NCI-H2196 treated with DMSO at 0.1 percent for 48 hours (cell line): ENCODE data around the gene HUS1.
"Not testable (repeated sequence)": the region's sequence is repeated elsewhere in the genome, so short reads cannot be mapped to it uniquely, and the experiment has no call there.

ENCODE experiments used
- DNase-seq: peaks from one replicate; lab custom pipeline; 2025; ENCODE audit not compliant: unreplicated experiment; lab: John Stamatoyannopoulos, UW

Gene HUS1

DNA sequence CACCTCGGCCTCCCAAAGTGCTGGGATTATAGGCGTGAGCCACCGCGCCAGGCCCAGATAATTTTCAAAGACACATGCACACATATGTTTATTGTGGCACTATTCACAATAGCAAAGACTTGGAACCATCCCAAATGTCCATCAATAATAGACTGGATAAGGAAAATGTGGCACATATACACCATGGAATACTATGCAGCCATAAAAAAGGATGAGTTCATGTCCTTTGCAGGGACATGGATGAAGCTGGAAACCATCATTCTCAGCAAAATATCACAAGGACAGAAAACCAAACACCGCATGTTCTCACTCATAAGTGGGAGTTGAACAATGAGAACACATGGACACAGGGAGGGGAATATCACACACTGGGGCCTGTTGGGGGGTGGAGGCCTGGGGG, 1.2 kb upstream of the HUS1 start:
- DNase-seq, result not testable (repeated sequence)

DNA sequence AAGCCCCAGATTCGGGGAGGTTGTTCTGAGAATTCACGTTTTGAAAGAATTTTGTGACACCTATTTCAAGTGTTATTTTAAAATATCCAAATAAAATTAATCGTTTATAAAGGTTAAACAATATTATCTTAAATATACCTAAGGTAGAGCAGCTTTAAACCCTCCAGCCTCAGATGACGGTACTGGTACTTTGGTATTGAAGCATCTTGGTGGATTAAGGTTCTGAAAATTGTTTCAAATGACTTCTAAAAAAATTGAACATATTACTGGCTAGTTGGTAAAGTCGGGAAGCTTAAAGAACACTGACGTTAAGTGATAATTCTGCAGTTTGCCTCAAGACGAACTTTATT, 392 bp upstream of the HUS1 start:
- no peak for DNase-seq

DNA sequence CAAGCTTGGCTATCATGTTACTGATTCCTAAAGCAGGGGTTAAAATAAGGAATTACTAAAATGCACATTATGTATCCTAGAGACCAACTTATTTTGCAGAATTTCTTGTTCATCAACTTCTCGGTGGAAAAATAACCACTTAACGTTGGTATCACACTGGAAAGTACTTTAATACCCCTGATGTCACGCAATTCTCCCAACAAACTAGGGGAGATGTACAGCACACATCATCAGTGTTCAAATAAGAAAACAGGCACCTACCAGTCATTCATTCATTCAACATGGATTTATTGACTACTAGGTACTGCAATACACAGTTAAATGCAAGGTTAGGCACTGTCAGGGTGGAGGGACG, 648 bp downstream of the HUS1 start:
- no peak for DNase-seq

DNA sequence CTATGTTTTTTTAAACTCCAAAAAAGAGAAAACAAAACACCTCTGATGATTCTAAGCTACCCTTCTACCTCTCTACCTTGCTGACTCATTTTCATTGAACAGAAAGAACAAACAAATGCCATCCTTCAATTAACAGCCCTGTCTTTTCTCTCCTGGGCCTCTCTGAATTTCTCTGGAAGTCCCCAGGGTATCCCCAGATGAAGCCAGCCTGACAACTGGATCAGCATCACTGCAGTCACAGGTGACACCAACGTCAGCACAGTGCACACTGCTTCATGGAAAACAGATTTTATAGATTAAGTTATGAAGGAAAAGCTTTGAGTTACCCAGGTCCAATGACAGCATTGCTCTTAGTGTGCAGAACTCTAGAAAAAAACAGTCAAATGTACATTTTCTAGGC, 5.7 kb downstream of the HUS1 start:
- no peak for DNase-seq

DNA sequence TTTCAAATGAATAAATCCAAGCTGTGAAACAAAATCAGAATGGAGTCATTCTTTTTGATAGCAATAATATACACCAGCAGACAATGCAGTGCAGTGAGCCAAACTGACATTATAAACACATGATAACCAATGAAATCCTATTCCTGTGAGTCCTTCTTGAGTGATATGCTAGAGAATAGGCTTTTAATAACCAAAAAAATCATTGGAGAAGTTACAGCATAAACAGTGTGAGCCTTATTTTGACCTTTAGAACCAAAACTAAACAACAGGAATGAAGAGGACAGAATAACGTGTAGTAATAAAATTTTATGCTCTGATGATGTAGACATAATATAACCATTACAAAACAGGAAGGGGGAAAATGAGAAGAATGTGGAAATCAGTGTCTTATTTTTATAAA, 8.7 kb downstream of the HUS1 start:
- DNase-seq, result no peak

DNA sequence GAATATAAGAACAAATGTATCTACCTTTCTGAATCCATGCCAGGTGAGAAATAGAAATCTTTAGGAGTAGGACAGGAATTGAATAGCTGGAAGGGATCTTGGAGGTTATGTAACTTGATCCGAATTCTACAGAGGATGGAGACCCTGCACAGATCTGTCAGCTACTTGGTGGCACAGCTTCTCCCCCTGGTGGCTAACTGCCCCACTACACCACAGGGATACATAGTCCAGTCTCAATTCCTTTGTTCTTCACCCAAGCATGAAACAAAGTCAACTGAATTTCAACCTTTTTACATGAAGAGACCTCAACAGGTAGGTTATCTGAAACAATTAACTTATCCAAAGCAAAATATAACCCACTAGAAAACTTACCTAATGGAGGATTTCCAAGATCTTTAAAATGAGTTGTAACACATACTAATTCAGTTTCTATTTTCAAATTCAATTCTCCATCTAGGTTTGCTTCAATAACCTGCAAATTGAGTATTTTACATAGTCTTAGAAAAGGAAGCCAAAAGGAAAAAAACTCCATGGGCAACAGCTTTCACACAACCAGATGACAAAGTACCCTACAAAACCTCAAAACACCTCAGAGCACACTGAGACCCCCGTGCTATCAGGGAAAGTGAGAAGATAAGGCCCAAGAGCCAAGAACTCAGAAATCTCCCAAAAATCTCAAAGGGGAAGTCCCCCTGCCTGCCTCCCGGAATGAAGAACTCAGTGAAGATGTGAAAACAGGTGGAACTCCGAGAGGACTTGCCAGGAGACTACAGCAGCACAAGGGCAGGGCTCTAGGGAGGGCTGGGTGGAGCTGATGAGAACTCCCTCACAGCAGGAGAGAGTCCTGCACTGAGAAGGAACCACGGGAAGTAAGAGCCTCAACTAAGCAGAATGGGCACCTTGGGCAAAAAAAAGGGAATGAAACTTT, 10.3 kb downstream of the HUS1 start:
- peak; percentile 5 for DNase-seq

DNA sequence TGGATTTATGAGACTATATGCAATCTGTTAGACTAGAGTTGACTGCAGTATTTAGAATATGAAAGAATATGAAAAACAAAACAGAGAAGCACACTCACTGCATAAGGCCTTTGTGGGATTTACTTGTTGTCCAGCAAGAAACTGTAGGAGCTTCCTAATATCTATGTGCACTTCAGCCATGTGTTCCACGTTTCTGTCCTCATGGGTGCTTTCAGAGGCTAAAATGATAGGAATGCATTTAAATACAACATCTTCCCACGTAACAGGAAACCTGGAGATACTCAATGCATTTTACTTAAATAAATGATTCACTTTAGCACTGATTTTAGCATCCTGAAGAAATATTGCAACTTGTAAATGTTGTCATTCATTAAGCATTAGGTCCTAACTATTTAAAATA, 11.7 kb downstream of the HUS1 start:
- no peak for DNase-seq

DNA sequence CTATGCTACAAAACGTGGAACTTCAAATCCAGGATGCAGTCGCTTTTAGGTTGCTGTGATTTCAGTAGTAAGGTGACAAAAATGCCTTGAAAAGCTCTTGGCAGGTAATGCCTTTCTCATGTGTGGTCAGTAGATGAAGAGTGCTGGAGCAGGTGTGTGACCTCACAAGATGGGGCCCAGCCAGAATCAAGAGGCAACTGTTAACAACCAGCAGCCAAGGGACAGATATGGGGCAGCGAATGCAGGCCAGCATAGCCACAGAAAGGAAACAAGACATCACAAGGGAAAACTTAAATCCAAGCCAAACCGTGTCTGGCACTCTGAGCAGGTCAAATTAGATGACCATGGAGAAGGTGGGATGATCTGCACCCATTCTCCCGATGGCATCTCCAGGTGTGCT, 12.3 kb downstream of the HUS1 start:
- no peak for DNase-seq

DNA sequence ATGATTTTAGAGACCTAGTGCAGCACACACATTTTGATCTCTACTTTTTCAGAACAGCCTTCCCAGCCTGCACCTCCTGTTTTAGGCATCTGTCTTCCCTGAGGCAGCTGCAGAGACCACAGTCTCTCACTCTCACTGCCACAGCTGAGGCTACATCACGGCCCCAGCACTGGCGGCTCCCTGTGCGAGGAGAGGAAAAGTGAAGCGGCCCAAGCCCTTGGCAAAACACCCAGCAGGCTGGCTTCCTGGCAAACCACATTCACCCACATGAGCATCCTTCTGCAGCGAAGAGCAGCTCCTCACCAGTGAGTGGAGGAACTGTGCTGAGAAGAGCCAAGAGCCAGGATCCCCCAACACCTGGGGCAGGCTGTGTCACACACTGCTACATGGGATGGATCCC, 14.0 kb downstream of the HUS1 start:
- DNase-seq, result no peak

DNA sequence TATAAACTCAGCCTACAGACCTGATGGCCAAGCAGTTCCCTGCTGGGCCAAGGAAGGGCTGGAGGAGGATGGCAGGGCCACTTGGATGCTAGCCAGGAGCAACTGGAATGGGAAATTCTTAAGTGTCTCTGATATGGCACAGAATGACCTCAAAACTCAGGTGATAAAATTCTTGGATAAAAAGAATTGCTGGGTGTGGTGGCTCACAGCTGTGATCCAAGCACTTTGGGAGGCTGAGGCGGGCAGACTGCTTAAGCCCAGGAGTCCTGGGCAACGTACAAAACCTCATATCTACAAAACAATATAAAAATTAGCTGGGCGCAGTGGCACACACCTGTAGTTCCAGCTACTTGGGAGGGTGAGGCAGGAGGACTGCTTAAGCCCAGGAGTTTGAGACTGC, 17.2 kb downstream of the HUS1 start:
- no peak for DNase-seq

DNA sequence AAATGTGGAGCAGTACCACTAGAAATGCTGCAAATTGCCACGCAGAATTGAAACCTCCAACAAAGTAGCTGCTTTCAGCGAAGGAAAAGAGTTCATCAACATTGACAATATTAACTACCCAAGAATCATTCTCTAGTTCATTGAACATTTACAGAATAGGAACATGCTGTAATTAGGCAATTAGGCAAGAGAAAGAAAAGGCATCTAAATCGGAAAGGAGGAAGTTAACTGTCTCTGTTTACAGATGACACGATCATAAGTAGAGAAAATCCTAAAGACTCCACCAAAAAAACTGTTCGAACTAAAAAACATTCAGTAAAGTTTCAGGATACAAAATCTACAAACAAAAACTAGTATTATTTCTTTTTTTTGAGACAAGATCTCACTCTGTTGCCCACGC, 22.3 kb downstream of the HUS1 start:
- no peak for DNase-seq

DNA sequence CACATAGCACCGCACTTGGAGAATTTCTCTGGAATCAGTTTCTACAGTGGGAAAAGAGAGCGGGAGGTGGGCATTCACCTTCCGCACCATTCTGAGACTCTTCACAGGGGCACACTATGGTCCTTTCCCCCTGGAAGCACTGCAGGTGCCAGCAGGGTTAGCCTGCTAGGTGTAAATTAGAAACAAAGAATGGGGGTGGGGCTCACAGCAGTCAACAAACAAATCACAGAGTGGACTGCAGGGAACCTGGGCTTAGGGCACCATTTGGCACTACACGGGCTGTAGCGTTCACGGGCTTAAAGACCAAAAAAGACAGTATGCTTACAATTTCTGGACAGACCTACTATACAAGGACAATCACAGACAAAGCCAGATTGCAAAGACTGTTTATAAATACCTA, 23.2 kb downstream of the HUS1 start:
- no peak for DNase-seq

DNA sequence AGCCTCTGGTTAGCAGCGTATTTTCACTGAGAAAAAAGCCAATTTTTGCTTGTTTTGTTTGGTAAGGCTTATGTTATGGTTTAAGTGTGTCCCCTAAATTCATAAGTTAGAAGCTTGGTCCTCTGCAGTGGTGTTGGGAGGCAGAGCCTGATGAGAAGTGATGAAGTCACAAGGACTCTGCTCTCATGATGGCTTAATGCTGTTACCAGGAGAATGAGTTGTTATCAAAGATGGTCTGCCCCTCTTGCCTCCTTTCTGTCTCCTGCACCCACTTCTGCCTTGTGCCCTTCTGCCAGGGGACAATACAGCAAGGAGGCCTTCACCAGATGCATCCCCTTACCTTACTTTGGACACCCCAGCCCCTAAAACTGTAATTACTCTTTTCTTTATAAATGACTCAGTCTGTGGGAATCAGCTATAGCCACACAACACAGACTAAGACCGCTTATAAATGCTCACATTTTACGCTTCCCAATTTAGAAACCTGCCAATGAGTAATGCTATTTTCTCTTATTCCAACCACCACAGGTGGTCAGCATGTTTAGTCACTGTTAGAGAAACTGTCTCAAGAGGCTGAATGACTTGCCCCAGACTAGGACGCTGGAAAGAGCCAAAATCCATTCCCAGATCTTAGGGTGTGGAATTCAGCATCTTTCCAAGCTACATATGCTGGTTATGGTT, 25.0 kb downstream of the HUS1 start:
- DNase-seq, result no peak

DNA sequence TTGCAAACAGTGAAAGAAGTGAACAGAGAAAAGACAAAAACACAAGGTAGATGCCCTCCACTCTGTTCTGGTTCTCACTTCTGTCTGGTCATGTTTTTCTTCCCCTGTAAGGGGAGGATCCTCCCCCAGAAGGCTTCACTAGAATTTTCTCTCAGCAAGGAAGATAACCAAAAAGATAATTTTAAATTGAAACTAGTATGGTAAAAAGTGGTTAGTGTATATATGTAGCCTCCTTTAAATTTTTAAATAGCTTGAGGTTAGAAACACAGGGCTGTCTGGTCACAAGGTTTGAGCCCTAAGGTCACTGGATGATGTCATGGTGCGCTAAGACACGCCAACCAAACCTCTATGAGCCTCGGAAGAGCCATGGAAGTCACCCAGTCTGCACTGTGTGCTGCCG, 25.6 kb downstream of the HUS1 start:
- DNase-seq, result no peak

DNA sequence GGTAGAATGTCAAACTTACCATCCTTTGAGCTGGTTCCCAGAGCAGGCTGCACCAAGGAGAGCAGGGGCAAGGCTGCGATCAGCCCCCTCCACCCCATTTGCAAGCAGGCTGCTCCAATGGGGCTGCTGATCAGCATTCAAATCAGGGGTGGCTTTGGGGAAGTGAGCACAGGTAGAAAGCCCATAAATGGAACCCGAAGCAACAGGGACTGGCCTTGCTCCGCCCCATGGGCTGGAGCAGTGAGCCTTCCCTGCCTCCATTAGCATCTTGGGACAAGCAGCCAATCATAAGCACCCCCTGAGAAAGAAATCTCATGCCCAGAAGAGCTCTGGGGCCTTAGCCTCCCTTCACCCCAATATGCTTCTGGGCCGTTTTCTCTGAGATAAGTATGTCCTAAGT, 27.2 kb downstream of the HUS1 start:
- no peak for DNase-seq

DNA sequence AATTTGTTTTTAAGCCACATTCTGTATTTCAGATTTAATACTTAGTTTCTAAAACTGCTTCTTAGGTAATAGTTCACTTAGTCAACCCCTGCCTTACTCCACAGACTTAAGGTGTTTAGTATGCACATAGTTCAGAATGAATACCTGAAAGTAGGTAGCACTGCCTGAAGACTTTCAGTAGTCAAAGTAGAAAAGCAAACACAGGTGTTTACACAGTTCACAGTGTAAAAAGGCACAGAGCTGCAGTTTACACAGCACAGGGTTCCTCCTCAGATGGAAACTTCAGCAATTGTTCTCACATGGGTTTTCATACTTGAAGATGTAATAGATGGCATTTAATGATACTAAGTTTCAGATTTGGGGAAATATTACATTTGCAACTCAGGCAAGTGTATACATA, 28.0 kb downstream of the HUS1 start:
- no peak for DNase-seq

DNA sequence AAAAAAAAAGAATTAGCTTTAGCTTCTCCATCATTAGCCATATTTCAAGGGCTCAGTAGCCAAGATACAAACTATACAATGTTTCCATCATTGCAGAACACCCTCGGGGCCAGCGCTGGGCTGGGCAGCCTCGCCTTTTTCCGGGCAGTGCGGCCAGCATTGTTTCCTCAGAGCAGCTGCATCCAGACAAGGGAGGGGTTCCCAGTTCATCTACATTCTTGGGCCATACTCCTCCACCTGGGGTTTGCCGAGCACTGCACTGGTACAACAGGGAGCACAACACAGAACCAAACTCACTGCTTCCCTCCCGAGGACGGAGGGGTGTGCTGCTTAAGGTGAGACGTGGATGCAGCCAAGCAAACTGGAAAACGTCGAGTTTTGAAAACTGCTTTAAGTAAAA, 28.7 kb downstream of the HUS1 start:
- no peak for DNase-seq

DNA sequence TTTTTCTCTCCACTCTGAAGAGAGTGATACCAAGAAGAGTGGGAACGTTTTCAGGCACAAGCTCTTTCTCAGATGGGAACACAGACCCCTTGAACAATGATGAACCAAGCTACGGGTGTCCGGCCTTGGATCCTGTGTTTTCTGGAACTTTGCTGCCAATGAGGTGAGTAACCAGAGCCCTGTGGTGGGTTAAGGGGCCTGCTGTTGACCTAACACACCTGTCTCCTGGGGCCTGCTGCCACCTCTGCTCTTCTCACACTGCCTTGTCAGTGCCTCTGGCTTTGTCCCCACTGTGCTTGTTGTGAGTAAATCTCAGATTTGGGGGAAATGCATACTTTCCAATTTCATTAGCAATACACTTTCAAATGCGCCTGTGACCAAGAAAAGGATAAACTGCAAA, 29.7 kb downstream of the HUS1 start:
- DNase-seq, result no peak

DNA sequence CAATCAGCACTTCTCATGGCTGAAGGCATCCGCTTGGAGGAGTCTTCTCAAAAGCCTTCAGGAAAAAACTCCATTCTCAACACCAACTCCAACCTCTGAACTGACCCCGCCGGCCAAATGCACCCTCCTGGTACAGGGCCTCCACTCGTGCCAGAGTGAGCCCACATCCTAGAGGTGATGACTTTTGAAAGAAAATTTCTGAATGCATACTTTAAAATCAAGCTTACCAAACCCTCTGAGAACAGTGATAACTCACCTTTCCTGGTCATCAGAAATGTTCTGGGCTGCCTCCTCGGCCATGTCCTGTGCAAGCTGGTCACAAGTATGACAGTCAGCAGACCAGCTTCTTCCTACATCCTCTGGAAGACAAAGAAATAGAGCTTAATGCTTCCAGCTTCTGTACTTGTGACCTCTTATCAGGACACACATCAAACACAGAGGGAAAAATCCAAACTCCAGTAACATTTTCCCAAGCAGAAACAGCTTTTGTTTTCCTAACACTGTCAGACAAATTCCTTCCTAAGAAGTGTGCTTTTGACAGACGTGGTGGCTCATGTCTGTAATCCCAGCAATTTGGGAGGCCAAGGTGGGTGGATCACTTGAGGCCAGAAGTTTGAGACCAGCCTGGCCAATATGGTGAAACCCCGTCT, 31.1 kb downstream of the HUS1 start, which contains the start of gene PKD1L1:
TSS of gene PKD1L1 (minus strand) at position 326 of the 650 bp plus-strand sequence. CDS start at position 300, 26 bp downstream.
- DNase-seq, result no peak

DNA sequence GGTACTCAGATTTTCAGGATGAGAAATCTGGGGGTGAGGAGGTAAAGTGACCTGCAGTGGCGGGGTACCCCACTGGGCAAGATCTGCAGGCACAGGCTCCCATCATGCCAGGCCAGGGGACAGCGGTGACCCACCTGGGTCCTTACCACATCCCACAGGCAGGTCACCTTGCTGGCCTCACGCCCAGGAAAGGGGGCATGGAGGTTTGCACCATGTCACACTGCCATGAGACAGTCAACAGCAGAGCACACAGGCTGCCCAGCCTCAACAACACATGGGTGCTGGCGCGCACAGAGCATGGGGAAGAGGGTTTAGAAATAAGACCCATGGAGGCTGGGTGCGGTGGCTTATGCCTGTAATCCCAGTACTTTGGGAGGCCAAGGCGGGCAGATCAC, 32.1 kb downstream of the HUS1 start:
- no peak for DNase-seq

DNA sequence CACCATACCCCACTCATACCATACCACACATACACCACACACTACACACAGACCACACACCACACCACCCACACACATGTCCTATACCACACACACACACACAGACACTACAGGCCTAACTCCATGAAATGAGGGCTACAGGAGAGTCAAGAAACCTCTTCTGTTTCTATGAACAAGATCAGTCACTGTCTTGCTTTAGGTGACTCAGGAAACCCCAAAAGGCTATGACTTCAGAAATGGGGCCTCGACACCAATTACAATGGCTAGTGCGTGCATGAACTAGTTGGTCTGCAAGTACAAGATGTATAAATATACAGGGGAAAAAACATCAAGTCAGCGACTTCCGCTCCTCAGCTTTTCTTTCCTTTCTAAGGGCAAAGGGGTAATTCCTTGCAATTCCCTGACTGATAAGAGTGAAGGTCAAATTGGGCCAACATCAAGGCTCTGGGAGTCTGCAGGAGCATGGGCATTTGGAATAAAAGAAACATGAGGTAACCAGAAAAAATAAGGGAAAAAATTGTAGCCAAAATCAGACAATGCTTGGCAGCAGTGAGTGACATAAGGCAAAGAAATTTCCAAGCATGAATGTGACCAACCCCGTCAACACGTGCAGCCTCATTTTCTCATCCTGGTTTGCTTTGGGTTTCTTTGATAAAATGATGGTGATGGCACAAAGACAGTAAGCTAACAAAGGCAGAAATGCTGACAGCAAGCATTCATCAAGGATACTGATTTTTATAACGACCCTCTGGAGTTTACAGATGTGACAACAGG, 32.6 kb downstream of the HUS1 start:
- no peak for DNase-seq
